GM12864 (cell line): ENCODE data around the gene GNB1L.

Experiments used
- DNase-seq: peaks from one replicate; pipeline ENCODE4 v3.0.0-alpha.2; 2011; ENCODE audit warnings: low read depth
- H3K4me3 ChIP-seq: 2 replicates; pipeline ENCODE4 v1.5.1; 2011; ENCODE audit warnings: mild to moderate bottlenecking, low read depth, low read length, control low read depth
- TF ChIP-seq, protein P1 (sequence below): IDR thresholded peaks from 2 replicates; pipeline ENCODE4 v1.5.1; 2011; ENCODE audit warnings: low read depth, mild to moderate bottlenecking, moderate library complexity, low read length, control low read depth, inconsistent platforms; ENCODE audit errors: missing control alignments

The GNB1L gene

DNA sequence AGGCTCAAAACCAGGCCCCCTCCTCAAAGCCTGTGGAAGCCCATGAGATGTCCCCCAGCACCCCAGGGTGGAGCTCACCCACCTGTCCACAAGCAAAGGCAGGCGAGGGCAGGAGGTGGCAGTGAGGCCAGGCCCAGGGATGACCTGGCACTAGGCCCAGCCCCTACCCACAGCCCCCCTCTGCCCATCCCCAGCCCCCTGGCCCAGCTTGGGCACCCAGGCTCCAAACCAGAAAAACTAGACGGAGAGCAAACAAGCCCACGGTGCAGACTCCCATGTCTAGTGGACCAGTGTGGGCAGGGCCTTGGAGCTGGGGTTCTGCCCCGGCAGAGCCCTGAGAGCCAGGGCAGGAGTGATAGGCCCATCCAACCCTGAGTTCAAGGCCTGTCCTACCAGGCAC lies 111.0 kb downstream of the GNB1L start:
- no peak for DNase-seq

DNA sequence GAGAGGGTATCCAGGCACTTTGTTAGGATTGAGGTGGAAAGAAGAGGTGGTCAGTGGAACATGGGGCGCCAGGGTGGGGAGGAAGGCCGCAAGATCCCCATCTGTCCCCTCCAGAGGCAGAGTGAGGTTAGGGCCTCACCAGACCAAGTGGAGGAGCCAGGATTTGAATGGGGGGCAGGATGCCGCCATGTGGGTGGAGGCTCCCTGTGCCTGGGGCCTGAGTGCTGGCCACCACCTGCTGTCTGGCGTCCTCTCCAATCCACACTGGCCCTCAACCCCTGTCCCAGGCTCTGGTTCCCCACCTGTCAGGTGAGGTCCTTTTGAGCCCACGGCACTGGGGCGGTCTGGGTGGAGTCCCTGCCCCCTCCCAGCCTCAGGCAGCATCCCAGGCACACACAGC lies 111.6 kb downstream of the GNB1L start:
- TF ChIP-seq, protein P1, sequence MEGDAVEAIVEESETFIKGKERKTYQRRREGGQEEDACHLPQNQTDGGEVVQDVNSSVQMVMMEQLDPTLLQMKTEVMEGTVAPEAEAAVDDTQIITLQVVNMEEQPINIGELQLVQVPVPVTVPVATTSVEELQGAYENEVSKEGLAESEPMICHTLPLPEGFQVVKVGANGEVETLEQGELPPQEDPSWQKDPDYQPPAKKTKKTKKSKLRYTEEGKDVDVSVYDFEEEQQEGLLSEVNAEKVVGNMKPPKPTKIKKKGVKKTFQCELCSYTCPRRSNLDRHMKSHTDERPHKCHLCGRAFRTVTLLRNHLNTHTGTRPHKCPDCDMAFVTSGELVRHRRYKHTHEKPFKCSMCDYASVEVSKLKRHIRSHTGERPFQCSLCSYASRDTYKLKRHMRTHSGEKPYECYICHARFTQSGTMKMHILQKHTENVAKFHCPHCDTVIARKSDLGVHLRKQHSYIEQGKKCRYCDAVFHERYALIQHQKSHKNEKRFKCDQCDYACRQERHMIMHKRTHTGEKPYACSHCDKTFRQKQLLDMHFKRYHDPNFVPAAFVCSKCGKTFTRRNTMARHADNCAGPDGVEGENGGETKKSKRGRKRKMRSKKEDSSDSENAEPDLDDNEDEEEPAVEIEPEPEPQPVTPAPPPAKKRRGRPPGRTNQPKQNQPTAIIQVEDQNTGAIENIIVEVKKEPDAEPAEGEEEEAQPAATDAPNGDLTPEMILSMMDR, result no peak
- DNase-seq, result no peak
- H3K4me3 ChIP-seq, result no peak overlapping the region

More for the DNA sequence above, 111.0 kb downstream of the GNB1L start:
- TF ChIP-seq, protein P1, result no peak
- H3K4me3 ChIP-seq, result no peak overlapping the region

DNA sequence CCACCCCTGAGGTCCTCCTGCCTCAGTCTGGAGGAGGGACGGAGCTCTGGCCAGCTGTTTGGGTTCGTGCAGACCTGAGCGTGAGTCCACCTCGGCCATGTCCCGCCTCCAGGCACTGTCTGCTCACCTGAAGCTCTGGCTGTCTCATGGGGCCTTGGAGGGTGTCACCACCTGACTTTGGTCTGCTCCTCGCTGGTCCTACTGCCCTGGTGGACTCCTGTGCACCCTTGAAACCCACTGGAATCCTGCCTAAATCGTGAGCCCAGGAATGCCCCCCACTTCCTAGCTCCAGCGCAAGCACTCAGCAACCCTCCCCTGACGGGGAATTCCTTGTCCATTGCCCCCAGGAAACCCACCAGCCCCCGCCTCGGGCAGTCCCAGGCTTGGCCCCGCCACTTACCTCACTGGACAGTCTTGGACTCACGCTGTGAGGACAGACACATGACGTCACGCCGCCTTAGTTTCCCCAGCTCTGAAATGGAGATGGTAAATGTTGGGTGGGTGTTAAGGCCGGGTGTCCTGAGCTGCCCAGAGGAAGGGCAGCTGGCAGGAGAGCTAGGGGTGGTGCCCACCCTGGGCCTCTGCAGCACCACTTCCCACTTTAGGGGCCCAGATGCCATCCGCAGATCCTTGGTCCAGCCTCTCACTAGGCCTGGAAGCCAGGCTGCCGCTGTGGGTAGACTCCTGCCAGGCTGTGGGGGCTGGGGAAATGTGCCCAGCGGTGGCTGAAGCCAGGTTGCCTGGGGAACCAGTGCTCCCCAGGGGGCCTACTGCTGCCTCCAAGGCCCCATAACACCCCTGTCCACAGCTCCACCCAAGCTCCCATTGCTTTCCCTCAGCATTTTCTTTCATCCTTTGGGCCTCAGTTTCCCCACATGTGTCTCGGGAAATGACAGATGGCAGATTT lies 112.3 kb downstream of the GNB1L start:
- DNase-seq, result no peak
- TF ChIP-seq, protein P1, result no peak
- no peak overlapping the region for H3K4me3 ChIP-seq

DNA sequence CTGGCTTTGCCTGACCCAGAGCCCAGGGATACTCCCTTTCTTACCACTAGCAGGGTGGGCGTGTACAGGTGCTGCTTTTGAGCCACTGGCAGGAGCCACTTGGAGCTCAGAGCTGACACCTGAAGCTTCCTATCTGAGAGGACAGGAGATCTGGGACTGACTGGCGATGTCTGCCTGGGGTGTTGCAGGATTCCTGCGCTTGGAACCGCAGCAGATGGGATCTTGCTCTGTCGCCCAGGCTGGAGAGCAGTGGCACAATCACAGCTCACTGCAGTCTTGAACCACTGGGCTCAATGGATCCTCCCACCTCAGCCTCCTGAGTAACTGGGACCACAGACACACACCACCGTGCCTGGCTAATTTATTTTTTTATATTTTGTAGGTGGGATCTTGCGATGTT lies 113.6 kb downstream of the GNB1L start:
- DNase-seq, result no peak
- TF ChIP-seq, protein P1, result no peak
- H3K4me3 ChIP-seq, result no peak overlapping the region

DNA sequence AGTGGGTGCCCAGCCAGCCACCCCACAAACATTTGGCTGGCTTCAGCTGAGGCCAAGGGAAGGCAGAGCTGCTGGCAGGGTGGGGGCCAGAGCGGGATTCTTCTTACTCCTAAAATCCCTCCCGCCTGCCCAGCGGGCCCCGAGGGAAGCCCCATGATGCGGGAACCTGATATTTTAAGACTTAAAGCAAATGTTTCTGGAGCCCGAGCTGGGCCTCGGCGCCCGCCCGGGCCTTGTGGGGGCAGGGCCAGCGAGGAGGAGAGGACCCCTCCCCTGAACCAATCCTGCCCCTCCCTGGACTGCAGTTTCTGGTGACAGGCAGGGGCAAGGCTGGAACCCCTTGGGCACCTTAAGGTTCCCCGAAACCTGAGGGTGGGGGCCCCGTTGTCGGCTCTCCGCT lies 114.1 kb downstream of the GNB1L start:
- no peak overlapping the region for H3K4me3 ChIP-seq
- TF ChIP-seq, protein P1, result no peak
- DNase-seq, result no peak

DNA sequence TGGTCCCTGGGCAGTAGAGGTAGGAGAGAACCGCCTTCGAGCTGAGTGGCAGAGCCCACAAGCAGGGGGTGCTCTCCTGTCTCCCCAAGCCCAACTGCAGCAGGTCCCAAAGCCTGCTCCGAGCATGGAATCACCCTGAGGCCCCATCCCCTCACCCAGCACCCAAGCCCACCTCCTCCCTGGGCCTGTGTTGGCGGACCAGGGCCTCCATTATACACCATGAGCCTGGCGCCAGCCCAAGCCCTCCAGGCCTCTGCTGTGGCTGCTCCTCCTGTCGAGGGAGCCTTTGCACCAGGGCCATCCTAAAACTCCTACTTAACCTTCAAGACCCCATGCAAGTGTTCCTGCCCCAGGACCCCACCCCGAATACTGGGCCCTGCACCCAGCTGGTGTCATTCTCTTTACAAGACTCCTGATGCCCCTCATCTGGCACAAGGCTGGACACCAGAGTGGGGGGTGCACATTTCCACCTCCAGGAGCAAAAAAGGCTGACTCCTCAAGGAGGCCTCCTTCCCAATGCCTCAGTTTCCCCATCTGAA lies 114.7 kb downstream of the GNB1L start:
- no peak overlapping the region for H3K4me3 ChIP-seq
- TF ChIP-seq, protein P1, result no peak
- no peak for DNase-seq
